Upper lobe of right lung (tissue), 1 donor: ENCODE measurements around the gene GRID1. TPM values are rescaled to one million over a fixed set of nuclear protein-coding genes. Genes with fewer than 3 reads are reported as not detected.

ENCODE experiments used
- ATAC-seq: fragments of 200-7000 bp; cut with Tn5 transposase; one replicate; pipeline ENCODE4 v1.9.1; 2020; ENCODE audit warnings: mild to moderate bottlenecking, moderate library complexity
- DNase-seq: peaks from one replicate; pipeline ENCODE4 v3.0.0-alpha.2; 2020
- H3K27ac ChIP-seq: fragments of 200-600 bp; one replicate; pipeline ENCODE4 v1.8.0; 2022
- H3K27me3 ChIP-seq: fragments of 200-600 bp; one replicate; pipeline ENCODE4 v1.8.0; 2022; ENCODE audit warnings: mild to moderate bottlenecking
- H3K36me3 ChIP-seq: fragments of 200-600 bp; one replicate; pipeline ENCODE4 v1.8.0; 2022
- H3K4me1 ChIP-seq: fragments of 200-600 bp; one replicate; pipeline ENCODE4 v1.8.0; 2022
- H3K4me3 ChIP-seq: fragments of 200-600 bp; one replicate; pipeline ENCODE4 v1.8.0; 2022; ENCODE audit warnings: mild to moderate bottlenecking
- H3K9me3 ChIP-seq: fragments of 200-600 bp; one replicate; pipeline ENCODE4 v1.8.0; 2022
- CTCF ChIP-seq: fragments of 200-600 bp; IDR thresholded peaks from one replicate; pipeline ENCODE4 v1.8.0; 2022; ENCODE audit warnings: antibody characterized with exemption
- intact Hi-C: fragments of 100-400 bp; cut with DNase I; formaldehyde crosslinking; loops from one replicate; pipeline ENCODE4 v1.11.0; 2022
- total RNA-seq: library from RNA; stranded (reverse); fragmentation: NEBNext Ultra II Directional; extraction: Animal tissue kit (Norgen Biotek cat#: 25700); gene quantifications from one replicate; pipeline ENCODE4 v1.2.1, GENCODE V29; 2021
- donor health status: DM: no; HTN: yes; CAD: no; lungs with severe emphysema.

GRID1 gene
- total RNA-seq, 1 donor from 2014 or later = 3.0 TPM

- Histone ChIP-seq H3K27me3 (no peaks in the 10 kb centered on the region), H3K36me3 (no peaks in the 10 kb centered on the region), H3K9me3 (no peaks in the 10 kb centered on the region), H3K4me1 (no peaks in the 10 kb centered on the region), H3K4me3 (no peak overlapping the region), H3K27ac (no peak overlapping the region)
- no peak for TF ChIP-seq CTCF
- no peak for DNase-seq
- ATAC-seq = no peak
- intact Hi-C loops = no loop called here
These were observed 574.1 kb downstream of the GRID1 start for GRCh38 chr10:85792533-85792858.

GRCh38 chr10:85791818-85792532 lies 574.6 kb downstream of the GRID1 start:
- no peaks in the 10 kb centered on the region for H3K27me3 ChIP-seq
- H3K4me3 ChIP-seq = no peak overlapping the region
- ATAC-seq = no peak
- intact Hi-C loops = no loop called here
- H3K27ac ChIP-seq = no peak overlapping the region
- H3K36me3 ChIP-seq = no peaks in the 10 kb centered on the region
- H3K9me3 ChIP-seq = no peaks in the 10 kb centered on the region
- TF ChIP-seq CTCF = peak; percentile 31
- no peak for DNase-seq
- H3K4me1 ChIP-seq = no peaks in the 10 kb centered on the region

DNA sequence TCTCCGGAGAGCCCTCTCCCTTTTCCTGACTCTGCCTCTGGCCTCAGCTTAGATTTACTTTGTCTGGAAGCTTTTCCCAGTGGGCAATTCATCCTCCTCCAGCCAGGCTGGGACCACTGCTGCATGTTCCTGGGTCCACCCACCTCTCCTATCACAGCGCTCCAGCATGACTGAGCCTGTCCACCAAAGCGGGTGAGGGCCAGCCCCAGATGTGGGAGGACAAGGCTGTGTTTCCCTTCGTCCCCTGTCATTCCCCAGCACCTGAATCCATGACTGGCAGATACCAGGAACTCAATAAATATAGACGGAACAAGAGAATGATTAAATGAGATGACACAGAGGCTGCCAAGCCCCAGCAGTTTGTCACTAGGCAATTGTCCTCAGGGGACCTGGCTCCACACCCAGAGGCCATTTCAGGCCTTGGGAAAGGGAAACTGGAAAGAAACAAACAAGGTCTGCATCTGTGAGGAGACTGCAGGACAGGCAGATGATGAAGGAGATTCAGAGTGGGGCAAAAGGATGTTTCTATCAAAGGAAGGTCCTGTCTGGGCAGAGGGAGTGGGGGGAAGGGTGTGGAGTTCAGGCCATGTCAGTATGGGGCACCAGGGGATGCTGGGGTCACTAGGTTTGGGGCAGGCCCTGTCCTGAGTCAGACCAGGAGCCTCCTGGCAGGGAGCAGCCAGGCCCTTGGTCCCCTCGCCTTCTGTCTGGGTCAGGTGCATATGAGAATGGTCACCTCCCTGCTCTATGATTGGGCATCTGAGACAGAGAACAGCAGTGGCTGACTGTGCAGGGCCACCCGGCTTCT lies 576.4 kb downstream of the GRID1 start:
- intact Hi-C loops = no loop called here
- no peak for DNase-seq
- Histone ChIP-seq H3K9me3 (no peaks in the 10 kb centered on the region), H3K36me3 (no peaks in the 10 kb centered on the region), H3K4me1 (no peaks in the 10 kb centered on the region), H3K27me3 (no peaks in the 10 kb centered on the region), H3K27ac (no peak overlapping the region), H3K4me3 (no peak overlapping the region)
- TF ChIP-seq CTCF = no peak
- no peak for ATAC-seq

- no peaks in the 10 kb centered on the region for H3K4me1 ChIP-seq
- no peak for TF ChIP-seq CTCF
- DNase-seq = no peak
- ATAC-seq = no peak
- no peak overlapping the region for H3K4me3 ChIP-seq
- H3K27ac ChIP-seq = no peak overlapping the region
- H3K27me3 ChIP-seq = no peaks in the 10 kb centered on the region
- no peaks in the 10 kb centered on the region for H3K9me3 ChIP-seq
- no peaks in the 10 kb centered on the region for H3K36me3 ChIP-seq
- intact Hi-C loops = no loop called here
These were observed 577.5 kb downstream of the GRID1 start for GRCh38 chr10:85789125-85789524.

DNA sequence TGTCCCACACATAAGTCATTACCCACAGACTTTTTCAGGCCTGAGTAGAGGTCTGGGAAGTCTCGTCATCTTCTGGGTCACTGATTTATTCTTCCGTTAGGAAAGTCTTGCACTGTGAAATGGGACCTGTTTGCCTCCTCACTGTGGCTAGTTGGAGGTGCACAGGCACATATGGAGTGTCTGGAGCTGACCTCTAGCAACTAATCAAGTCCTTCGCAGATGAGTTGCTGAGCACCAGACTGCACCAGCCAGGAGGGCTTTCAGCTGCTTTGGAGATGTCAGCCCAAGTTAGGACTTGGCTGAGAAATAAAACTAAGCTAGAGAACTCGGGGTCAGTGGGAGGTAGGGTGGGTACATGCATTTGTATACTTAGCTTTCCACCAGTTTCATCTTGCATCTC lies 578.0 kb downstream of the GRID1 start:
- intact Hi-C loops = no loop called here
- H3K4me1 ChIP-seq = no peaks in the 10 kb centered on the region
- H3K4me3 ChIP-seq = no peak overlapping the region
- H3K27ac ChIP-seq = no peak overlapping the region
- H3K27me3 ChIP-seq = no peaks in the 10 kb centered on the region
- DNase-seq = no peak
- no peak for TF ChIP-seq CTCF
- H3K36me3 ChIP-seq = no peaks in the 10 kb centered on the region
- no peak for ATAC-seq
- no peaks in the 10 kb centered on the region for H3K9me3 ChIP-seq
